MCF 10A (cell line): ENCODE measurements around the gene MEPCE. TPM values are rescaled to one million over a fixed set of nuclear protein-coding genes. Genes with fewer than 3 reads are reported as not detected.

Source experiments
- BruUV-seq: library from RNA; stranded (reverse); fragments of 400-500 nt; replicated peaks from 2 replicates; lab custom pipeline; 2021; lab: Mats Ljungman, UMichigan
- CTCF ChIA-PET: fragments of 300-600 bp; sonication (Branson Sonifier 250); formaldehyde crosslinking; extraction: SDS; loops from one replicate; lab custom pipeline; 2021; ENCODE audit warnings: antibody characterized with exemption, inconsistent platforms; lab: Yijun Ruan, JAX
- POLR2A ChIA-PET: fragments of 300-600, 350-650 bp; sonication (Branson Sonifier 250); formaldehyde crosslinking; extraction: SDS; loops from one replicate; lab custom pipeline; 2020; ENCODE audit warnings: antibody characterized with exemption, inconsistent platforms; lab: Yijun Ruan, JAX
- DNase-seq: peaks from one replicate; pipeline ENCODE4 v3.0.0-alpha.2; 2018; ENCODE audit not compliant: unreplicated experiment
- H3K27ac Mint-ChIP-seq: one replicate; pipeline ENCODE4 v1.8.0; 2022; ENCODE audit warnings: mild to moderate bottlenecking, low read depth, mixed read lengths; ENCODE audit not compliant: unreplicated experiment
- H3K27me3 Mint-ChIP-seq: one replicate; pipeline ENCODE4 v1.8.0; 2022; ENCODE audit warnings: mixed read lengths; ENCODE audit not compliant: insufficient read depth, unreplicated experiment
- H3K36me3 Mint-ChIP-seq: one replicate; pipeline ENCODE4 v1.8.0; 2022; ENCODE audit warnings: mild to moderate bottlenecking, moderate library complexity, mixed read lengths; ENCODE audit not compliant: insufficient read depth, unreplicated experiment
- H3K4me1 Mint-ChIP-seq: one replicate; pipeline ENCODE4 v1.8.0; 2022; ENCODE audit warnings: mixed read lengths; ENCODE audit not compliant: insufficient read depth, unreplicated experiment
- H3K4me3 Mint-ChIP-seq: one replicate; pipeline ENCODE4 v1.8.0; 2022; ENCODE audit warnings: mild to moderate bottlenecking, moderate library complexity, mixed read lengths; ENCODE audit not compliant: unreplicated experiment
- H3K9me3 Mint-ChIP-seq: one replicate; pipeline ENCODE4 v1.8.0; 2022; ENCODE audit warnings: mixed read lengths; ENCODE audit not compliant: unreplicated experiment
- intact Hi-C: fragments of 100-400 bp; cut with micrococcal nuclease; formaldehyde crosslinking; loops from 2 replicates; pipeline ENCODE4 v1.14.1; 2022
- total RNA-seq: library from RNA; stranded (reverse); gene quantifications from 2 replicates; pipeline ENCODE4 v1.2.3, GENCODE V29; 2022
- TF ChIP-seq, protein P1 (sequence below): fragments of 200-600 bp; IDR thresholded peaks from one replicate; pipeline ENCODE4 v1.8.0; 2022; ENCODE audit warnings: antibody characterized with exemption, mild to moderate bottlenecking; ENCODE audit not compliant: unreplicated experiment

Gene MEPCE
- total RNA-seq, 1 experiment from 2014 or later, result 59.9 TPM

- H3K27me3 Mint-ChIP-seq, result no peaks in the 10 kb centered on the region
- H3K9me3 Mint-ChIP-seq, result no peaks in the 10 kb centered on the region
- BruUV-seq, result no TSS peak
- H3K4me1 Mint-ChIP-seq, result peaks cover 31% of the 10 kb centered on the region
- DNase-seq, result peak; percentile 99
- TF ChIP-seq, protein P1, sequence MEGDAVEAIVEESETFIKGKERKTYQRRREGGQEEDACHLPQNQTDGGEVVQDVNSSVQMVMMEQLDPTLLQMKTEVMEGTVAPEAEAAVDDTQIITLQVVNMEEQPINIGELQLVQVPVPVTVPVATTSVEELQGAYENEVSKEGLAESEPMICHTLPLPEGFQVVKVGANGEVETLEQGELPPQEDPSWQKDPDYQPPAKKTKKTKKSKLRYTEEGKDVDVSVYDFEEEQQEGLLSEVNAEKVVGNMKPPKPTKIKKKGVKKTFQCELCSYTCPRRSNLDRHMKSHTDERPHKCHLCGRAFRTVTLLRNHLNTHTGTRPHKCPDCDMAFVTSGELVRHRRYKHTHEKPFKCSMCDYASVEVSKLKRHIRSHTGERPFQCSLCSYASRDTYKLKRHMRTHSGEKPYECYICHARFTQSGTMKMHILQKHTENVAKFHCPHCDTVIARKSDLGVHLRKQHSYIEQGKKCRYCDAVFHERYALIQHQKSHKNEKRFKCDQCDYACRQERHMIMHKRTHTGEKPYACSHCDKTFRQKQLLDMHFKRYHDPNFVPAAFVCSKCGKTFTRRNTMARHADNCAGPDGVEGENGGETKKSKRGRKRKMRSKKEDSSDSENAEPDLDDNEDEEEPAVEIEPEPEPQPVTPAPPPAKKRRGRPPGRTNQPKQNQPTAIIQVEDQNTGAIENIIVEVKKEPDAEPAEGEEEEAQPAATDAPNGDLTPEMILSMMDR, result no peak
- H3K4me3 Mint-ChIP-seq, result peak overlapping the region; percentile 82
- ChIA-PET POLR2A (interaction anchor here (0.6 to 3.1 kb wide), 41 partner anchors 9 to 1021 kb away, joined by 3 to 31 read pairs (median 4); partner anchors contain the start of genes AP4M1, BUD31, FBXO24 and GPC2), CTCF (interaction anchor here (1.5 kb wide), 1 partner anchor 17 kb away, joined by 3 read pairs; no protein-coding TSS in a partner anchor)
- H3K27ac Mint-ChIP-seq, result peak overlapping the region; percentile 100
- intact Hi-C loops, result no loop called here
- peaks cover 40% of the 10 kb centered on the region for H3K36me3 Mint-ChIP-seq
Measured at GRCh38 chr7:100428967-100429636, 529 bp upstream of the MEPCE start.

DNA sequence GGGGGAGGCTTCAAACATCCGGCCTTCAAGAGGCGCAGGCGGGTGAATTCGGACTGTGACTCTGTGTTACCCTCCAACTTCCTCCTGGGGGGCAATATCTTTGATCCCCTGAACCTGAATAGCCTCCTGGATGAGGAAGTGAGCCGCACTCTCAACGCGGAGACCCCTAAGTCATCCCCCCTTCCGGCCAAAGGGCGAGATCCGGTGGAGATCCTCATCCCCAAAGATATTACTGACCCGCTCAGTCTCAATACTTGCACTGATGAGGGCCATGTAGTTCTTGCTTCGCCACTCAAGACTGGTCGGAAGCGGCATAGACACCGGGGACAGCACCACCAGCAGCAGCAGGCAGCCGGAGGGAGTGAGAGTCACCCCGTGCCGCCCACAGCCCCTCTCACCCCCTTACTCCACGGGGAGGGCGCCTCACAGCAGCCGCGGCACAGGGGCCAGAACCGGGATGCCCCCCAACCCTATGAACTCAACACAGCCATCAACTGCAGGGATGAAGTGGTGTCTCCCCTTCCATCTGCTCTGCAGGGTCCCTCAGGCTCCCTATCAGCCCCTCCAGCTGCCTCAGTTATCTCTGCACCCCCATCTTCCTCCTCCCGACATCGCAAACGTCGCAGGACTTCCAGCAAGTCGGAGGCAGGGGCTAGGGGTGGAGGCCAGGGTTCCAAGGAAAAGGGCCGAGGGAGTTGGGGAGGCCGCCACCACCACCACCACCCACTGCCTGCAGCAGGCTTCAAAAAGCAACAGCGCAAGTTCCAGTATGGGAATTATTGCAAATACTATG, 1.1 kb downstream of the MEPCE start:
- H3K36me3 Mint-ChIP-seq, result peaks cover 54% of the 10 kb centered on the region
- no peaks in the 10 kb centered on the region for H3K27me3 Mint-ChIP-seq
- peak overlapping the region; percentile 82 for H3K4me3 Mint-ChIP-seq
- no TSS peak for BruUV-seq
- ChIA-PET CTCF (interaction anchor here (1.0 kb wide), 1 partner anchor 38 kb away, joined by 3 read pairs; no protein-coding TSS in a partner anchor), POLR2A (interaction anchor here (0.6 to 3.1 kb wide), 10 partner anchors 8 to 422 kb away, joined by 3 to 31 read pairs (median 4); partner anchors contain the start of genes COPS6, FBXO24, LRCH4 and MOSPD3)
- no peaks in the 10 kb centered on the region for H3K9me3 Mint-ChIP-seq
- TF ChIP-seq, protein P1, result no peak
- intact Hi-C loops, result no loop called here
- H3K4me1 Mint-ChIP-seq, result peaks cover 41% of the 10 kb centered on the region
- no peak for DNase-seq
- peak overlapping the region; percentile 100 for H3K27ac Mint-ChIP-seq

DNA sequence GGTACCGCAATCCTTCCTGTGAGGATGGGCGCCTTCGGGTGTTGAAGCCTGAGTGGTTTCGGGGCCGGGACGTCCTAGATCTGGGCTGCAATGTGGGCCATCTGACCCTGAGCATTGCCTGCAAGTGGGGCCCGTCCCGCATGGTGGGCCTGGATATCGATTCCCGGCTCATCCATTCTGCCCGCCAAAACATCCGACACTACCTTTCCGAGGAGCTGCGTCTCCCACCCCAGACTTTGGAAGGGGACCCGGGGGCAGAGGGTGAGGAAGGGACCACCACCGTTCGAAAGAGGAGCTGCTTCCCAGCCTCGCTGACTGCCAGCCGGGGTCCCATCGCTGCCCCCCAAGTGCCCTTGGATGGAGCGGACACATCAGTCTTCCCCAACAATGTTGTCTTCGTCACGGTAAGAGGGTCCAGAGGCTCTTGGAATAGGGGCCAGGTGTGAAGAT, 1.7 kb downstream of the MEPCE start:
- POLR2A ChIA-PET, result interaction anchor here (0.6 to 1.2 kb wide), 3 partner anchors 19 to 242 kb away, joined by 4 read pairs; no protein-coding TSS in a partner anchor
- intact Hi-C loops, result no loop called here
- H3K4me3 Mint-ChIP-seq, result peak overlapping the region; percentile 82
- no peak for DNase-seq
- peaks cover 57% of the 10 kb centered on the region for H3K36me3 Mint-ChIP-seq
- H3K27me3 Mint-ChIP-seq, result no peaks in the 10 kb centered on the region
- no peaks in the 10 kb centered on the region for H3K9me3 Mint-ChIP-seq
- BruUV-seq, result no TSS peak
- TF ChIP-seq, protein P1, result no peak
- peaks cover 41% of the 10 kb centered on the region for H3K4me1 Mint-ChIP-seq
- CTCF ChIA-PET, result interaction anchor here (1.0 kb wide), 1 partner anchor 38 kb away, joined by 3 read pairs; no protein-coding TSS in a partner anchor
- H3K27ac Mint-ChIP-seq, result no peak overlapping the region
